Measurements from ENCODE around the gene THADA.

The THADA gene

GRCh38 chr2:43273529-43273928 lies 322.3 kb downstream of the THADA start:
- no peak for DNase-seq (ENCODE audit: low read depth)
- TF ChIP-seq, protein P1, sequence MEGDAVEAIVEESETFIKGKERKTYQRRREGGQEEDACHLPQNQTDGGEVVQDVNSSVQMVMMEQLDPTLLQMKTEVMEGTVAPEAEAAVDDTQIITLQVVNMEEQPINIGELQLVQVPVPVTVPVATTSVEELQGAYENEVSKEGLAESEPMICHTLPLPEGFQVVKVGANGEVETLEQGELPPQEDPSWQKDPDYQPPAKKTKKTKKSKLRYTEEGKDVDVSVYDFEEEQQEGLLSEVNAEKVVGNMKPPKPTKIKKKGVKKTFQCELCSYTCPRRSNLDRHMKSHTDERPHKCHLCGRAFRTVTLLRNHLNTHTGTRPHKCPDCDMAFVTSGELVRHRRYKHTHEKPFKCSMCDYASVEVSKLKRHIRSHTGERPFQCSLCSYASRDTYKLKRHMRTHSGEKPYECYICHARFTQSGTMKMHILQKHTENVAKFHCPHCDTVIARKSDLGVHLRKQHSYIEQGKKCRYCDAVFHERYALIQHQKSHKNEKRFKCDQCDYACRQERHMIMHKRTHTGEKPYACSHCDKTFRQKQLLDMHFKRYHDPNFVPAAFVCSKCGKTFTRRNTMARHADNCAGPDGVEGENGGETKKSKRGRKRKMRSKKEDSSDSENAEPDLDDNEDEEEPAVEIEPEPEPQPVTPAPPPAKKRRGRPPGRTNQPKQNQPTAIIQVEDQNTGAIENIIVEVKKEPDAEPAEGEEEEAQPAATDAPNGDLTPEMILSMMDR (conservative IDR thresholded peaks at IDR 0.05; ENCODE audit: low read length), result no peak
- H3K4me3 ChIP-seq (ENCODE audit: low read length), result no peak overlapping the region

DNA sequence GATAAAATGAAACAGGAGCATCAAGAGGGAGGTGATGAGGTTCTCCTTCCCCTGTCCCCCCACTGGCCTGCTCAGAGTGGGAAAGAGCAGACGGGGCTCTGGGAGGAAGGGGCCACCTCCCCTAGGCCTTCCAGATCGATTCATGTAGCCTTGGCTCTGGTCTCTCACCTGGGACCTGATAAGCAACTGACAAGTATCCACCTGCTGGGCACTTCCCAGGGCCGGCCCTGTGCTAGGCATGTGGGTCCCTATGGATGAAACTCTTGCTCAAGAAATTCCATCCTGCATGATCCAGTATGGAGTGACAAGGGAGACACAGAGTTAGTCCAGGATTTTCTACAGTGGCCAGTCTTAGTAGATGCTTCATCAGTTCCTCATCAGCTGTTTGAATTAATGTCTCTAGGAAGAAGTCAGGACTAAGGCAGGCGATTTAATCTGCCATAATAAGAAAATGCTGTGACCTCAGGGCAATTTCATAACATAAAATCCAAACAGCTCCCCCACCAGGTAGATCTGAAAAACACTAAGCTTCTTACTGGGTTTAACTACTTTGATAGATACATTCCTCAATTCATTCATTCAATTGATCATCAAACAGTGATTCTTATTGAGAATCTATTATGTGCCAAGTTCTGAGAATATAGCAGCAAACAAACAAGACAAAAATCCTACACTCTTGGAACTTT lies 324.8 kb downstream of the THADA start:
- no peak overlapping the region for H3K4me3 ChIP-seq (ENCODE audit: low read length)
- TF ChIP-seq, protein P1 (conservative IDR thresholded peaks at IDR 0.05; ENCODE audit: low read length), result no peak
- no peak for DNase-seq (ENCODE audit: low read depth)

GRCh38 chr2:43270461-43270860 lies 325.4 kb downstream of the THADA start:
- TF ChIP-seq, protein P1 (conservative IDR thresholded peaks at IDR 0.05; ENCODE audit: low read length), result no peak
- no peak overlapping the region for H3K4me3 ChIP-seq (ENCODE audit: low read length)
- DNase-seq (ENCODE audit: low read depth), result no peak

DNA sequence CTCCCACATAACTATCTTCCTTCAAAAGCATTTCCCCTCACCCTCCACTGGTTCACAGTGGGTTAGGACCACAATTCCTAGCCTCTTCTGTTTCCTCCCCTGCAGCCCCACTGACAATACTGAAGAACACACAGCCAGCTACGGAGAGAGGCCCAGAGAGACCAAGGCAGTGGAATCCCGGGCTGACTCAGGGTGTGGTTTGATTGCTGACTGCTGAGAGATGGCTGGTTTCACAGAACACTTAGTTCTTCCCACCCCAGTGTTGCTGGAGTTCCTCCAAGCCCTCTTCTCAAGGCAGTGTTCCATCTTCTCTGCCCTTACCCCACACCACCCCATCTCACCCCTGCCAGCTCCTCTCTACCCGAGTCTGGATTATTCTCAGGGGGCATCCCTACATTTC lies 326.1 kb downstream of the THADA start:
- DNase-seq (ENCODE audit: low read depth), result peak; percentile 88
- TF ChIP-seq, protein P1 (conservative IDR thresholded peaks at IDR 0.05; ENCODE audit: low read length), result no peak
- H3K4me3 ChIP-seq (ENCODE audit: low read length), result no peak overlapping the region

- peak overlapping the region; percentile 30 for H3K4me3 ChIP-seq (ENCODE audit: low read length)
- DNase-seq (ENCODE audit: low read depth), result peak; percentile 94
- TF ChIP-seq, protein P1 (conservative IDR thresholded peaks at IDR 0.05; ENCODE audit: low read length), result peak; percentile 43
Observed at GRCh38 chr2:43269074-43269572, 326.7 kb downstream of the THADA start.

DNA sequence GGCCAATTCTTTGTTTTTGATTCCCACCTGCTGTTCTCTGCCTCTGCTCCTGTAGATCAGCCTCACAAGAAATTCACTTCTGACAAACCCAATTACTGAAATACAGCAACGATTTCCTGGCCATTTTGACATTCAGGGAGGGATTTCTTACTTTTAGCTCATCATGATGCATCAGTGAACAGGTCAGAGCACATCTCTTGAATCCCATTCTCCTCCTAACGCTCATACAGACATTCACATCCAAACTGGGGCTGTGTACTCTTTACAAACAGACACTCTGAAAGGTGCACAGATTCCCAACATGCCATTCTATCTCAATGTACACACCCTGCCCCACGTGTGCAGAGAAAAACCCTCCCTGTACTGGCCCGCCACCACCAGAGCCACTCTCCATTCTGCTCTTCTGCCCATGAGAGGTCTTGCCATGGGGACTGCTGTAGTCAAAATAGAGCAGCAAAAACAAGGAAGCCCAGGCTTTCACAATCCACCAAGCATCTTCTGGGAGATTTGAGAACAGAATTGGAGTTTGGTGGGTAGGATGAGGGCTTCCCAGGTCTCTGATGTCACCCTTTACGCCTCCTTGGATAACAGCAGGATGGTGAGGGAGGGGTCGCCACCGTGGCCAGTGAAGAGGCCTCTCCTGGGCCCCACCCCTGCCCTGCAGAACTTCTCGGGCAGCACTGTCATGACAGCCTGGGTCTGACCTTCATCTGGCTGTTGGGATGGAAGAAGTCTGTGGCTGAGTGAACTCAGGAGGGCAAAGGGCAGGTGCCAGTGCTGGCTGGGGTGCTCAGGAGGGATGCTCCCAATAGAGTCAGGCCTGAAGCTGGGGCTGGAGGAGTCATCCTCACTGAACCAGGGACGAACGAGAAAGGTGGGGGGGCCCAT lies 327.5 kb downstream of the THADA start:
- peak overlapping the region; percentile 30 for H3K4me3 ChIP-seq (ENCODE audit: low read length)
- TF ChIP-seq, protein P1 (conservative IDR thresholded peaks at IDR 0.05; ENCODE audit: low read length), result no peak
- peak; percentile 32 for DNase-seq (ENCODE audit: low read depth)

Data from AG10803 (cell line).